HCT116 (cell line): ENCODE data around the gene XRCC2. TPM values are rescaled to one million over a fixed set of nuclear protein-coding genes. Genes with fewer than 3 reads are reported as not detected.

Experiments
- ATAC-seq: fragments of 200-7000 bp; cut with Tn5 transposase; 2 replicates; pipeline ENCODE4 v1.9.1; 2020; ENCODE audit warnings: mild to moderate bottlenecking, moderate library complexity
- BruUV-seq: library from RNA; stranded (reverse); fragments of 400-500 nt; replicated peaks from 2 replicates; lab custom pipeline; 2021; lab: Mats Ljungman, UMichigan
- CTCF ChIA-PET: fragments of 300-600 bp; sonication (Branson Sonifier 250); formaldehyde crosslinking; loops from one replicate; lab custom pipeline; 2021; ENCODE audit warnings: antibody characterized with exemption; lab: Charles Lee
- POLR2A ChIA-PET: fragments of 300-600, 350-600 bp; sonication (Branson Sonifier 250); formaldehyde crosslinking; loops from one replicate; lab custom pipeline; 2021; ENCODE audit warnings: antibody characterized with exemption; lab: Charles Lee
- RAD21 ChIA-PET, 2 experiments: fragments of 300-600 bp; sonication (Branson Sonifier 250); formaldehyde crosslinking; loops; one replicate each; lab custom pipeline; 2023; ENCODE audit warnings: low total read pairs in 2 of 2; ENCODE audit not compliant: uncharacterized antibody in 2 of 2, unreplicated experiment in 2 of 2, low non-redundant PET in 1 of 2; lab: Charles Lee
- DNase-seq: peaks from one replicate; pipeline ENCODE4 v3.0.0-alpha.2; 2010; ENCODE audit warnings: low read depth, low spot score
- H2AFZ ChIP-seq: fragments of 200-600 bp; shearing (Covaris generic), sonication (generic); 2 replicates; pipeline ENCODE4 v1.6.1; 2017; ENCODE audit warnings: low read depth, mixed run types, mixed read lengths, antibody characterized with exemption, low read length; ENCODE audit not compliant: poor library complexity, severe bottlenecking
- H3K27ac ChIP-seq: 2 replicates; pipeline ENCODE4 v1.5.1; 2012; ENCODE audit warnings: low read depth, low read length
- H3K27me3 ChIP-seq: fragments of 200-600 bp; sonication (generic); 2 replicates; pipeline ENCODE4 v1.6.1; 2016; ENCODE audit warnings: mixed run types, low read length, mixed read lengths; ENCODE audit not compliant: insufficient read depth
- H3K36me3 ChIP-seq, 2 experiments: fragments of 200-500 bp in 1 of 2; fragments of 200-600 bp in 1 of 2; sonication (Bioruptor generic) in 1 of 2; sonication (generic) in 1 of 2; 2 replicates each; pipeline versions ENCODE4 v1.5.1 to v1.6.1; 2014 to 2016; ENCODE audit warnings: low read length in 2 of 2, inconsistent platforms in 1 of 2, mixed read lengths in 1 of 2, mixed run types in 1 of 2; ENCODE audit not compliant: insufficient read depth in 2 of 2, control insufficient read depth in 1 of 2
- H3K4me1 ChIP-seq, 2 experiments: fragments of 200-600 bp in 1 of 2; sonication (generic) in 1 of 2; 2 replicates each; pipeline versions ENCODE4 v1.5.1 to v1.6.1; 2012 to 2017; ENCODE audit warnings: low read length in 2 of 2, inconsistent platforms in 1 of 2, mild to moderate bottlenecking in 1 of 2, mixed read lengths in 1 of 2, mixed run types in 1 of 2, moderate library complexity in 1 of 2; ENCODE audit not compliant: insufficient read depth in 2 of 2, control insufficient read depth in 1 of 2
- H3K4me2 ChIP-seq: fragments of 200-600 bp; sonication (generic); 2 replicates; pipeline ENCODE4 v1.6.1; 2017; ENCODE audit warnings: mixed run types, low read length, mixed read lengths
- H3K4me3 ChIP-seq, 2 experiments: fragments of 200-600 bp in 1 of 2; sonication (generic) in 1 of 2; replicated peaks in 1 of 2; 2 replicates each; pipeline ENCODE4 v1.5.1; 2011 to 2016; ENCODE audit warnings: low read length in 2 of 2, control low read depth in 1 of 2, low read depth in 1 of 2, mild to moderate bottlenecking in 1 of 2, mixed read lengths in 1 of 2, mixed run types in 1 of 2
- H3K79me2 ChIP-seq: fragments of 200-600 bp; sonication (generic); 2 replicates; pipeline ENCODE4 v1.6.1; 2017; ENCODE audit warnings: mild to moderate bottlenecking, mixed run types, low read length, moderate library complexity, mixed read lengths; ENCODE audit not compliant: insufficient read depth
- H3K9ac ChIP-seq: fragments of 200-600 bp; sonication (generic); 2 replicates; pipeline ENCODE4 v1.6.1; 2016; ENCODE audit warnings: low read length, mixed read lengths
- H3K9me2 ChIP-seq: fragments of 200-600 bp; sonication (generic), shearing (Covaris generic); 2 replicates; pipeline ENCODE4 v1.6.1; 2017; ENCODE audit warnings: mixed run types, mild to moderate bottlenecking, moderate library complexity; ENCODE audit not compliant: insufficient read depth
- H3K9me3 ChIP-seq, 2 experiments: fragments of 200-500 bp in 1 of 2; fragments of 200-600 bp in 1 of 2; sonication (Bioruptor generic) in 1 of 2; sonication (generic) in 1 of 2; 2 replicates each; pipeline ENCODE4 v1.6.1; 2014 to 2017; ENCODE audit warnings: low read length in 2 of 2, mixed read lengths in 2 of 2, inconsistent platforms in 1 of 2, low read depth in 1 of 2, mild to moderate bottlenecking in 1 of 2, mixed run types in 1 of 2, moderate library complexity in 1 of 2; ENCODE audit not compliant: control insufficient read depth in 1 of 2, insufficient read depth in 1 of 2
- H4K20me1 ChIP-seq: fragments of 200-600 bp; sonication (generic), shearing (Covaris generic); 2 replicates; pipeline ENCODE4 v1.6.1; 2017; ENCODE audit warnings: mixed run types, mild to moderate bottlenecking, moderate library complexity; ENCODE audit not compliant: insufficient read depth
- CBX3 ChIP-seq: IDR thresholded peaks from 2 replicates; pipeline ENCODE4 v1.6.1; 2012; ENCODE audit warnings: low read depth
- ELF1 ChIP-seq: IDR thresholded peaks from 2 replicates; pipeline ENCODE4 v1.6.1; 2012; ENCODE audit warnings: low read depth, borderline replicate concordance
- EZH2phosphoT487 ChIP-seq: fragments of 200-600 bp; IDR thresholded peaks from 2 replicates; pipeline ENCODE4 v1.6.1; 2018; ENCODE audit warnings: antibody characterized with exemption, borderline replicate concordance
- JUND ChIP-seq: IDR thresholded peaks from 2 replicates; pipeline ENCODE4 v1.6.1; 2012
- SP1 ChIP-seq: IDR thresholded peaks from 2 replicates; pipeline ENCODE4 v1.6.1; 2012; ENCODE audit warnings: low read depth
- YY1 ChIP-seq: IDR thresholded peaks from 2 replicates; pipeline ENCODE4 v1.6.1; 2011; ENCODE audit warnings: low read length, low read depth, moderate library complexity, mild to moderate bottlenecking; ENCODE audit not compliant: insufficient replicate concordance; ENCODE audit errors: extremely low read depth
- intact Hi-C: fragments of 100-400 bp; cut with micrococcal nuclease; formaldehyde crosslinking; loops from 2 replicates; pipeline ENCODE4 v1.10.0; 2022
- total RNA-seq: library from RNA; stranded (reverse); gene quantifications from one replicate; pipeline ENCODE4 v1.2.1, GENCODE V29; 2021; ENCODE audit not compliant: unreplicated experiment
- TF ChIP-seq, protein P1 (sequence below): IDR thresholded peaks from 2 replicates; pipeline ENCODE4 v1.6.1; 2011; ENCODE audit warnings: mild to moderate bottlenecking, low read length, moderate library complexity; ENCODE audit not compliant: insufficient replicate concordance; ENCODE audit errors: extremely low read depth
- TF ChIP-seq, protein P2 (sequence below): IDR thresholded peaks from 2 replicates; pipeline ENCODE4 v1.6.1; 2012
- TF ChIP-seq, protein P3 (sequence below): IDR thresholded peaks from 2 replicates; pipeline ENCODE4 v1.6.1; 2012

XRCC2 gene
- total RNA-seq, 1 experiment from 2014 or later, result 14.8 TPM

DNA sequence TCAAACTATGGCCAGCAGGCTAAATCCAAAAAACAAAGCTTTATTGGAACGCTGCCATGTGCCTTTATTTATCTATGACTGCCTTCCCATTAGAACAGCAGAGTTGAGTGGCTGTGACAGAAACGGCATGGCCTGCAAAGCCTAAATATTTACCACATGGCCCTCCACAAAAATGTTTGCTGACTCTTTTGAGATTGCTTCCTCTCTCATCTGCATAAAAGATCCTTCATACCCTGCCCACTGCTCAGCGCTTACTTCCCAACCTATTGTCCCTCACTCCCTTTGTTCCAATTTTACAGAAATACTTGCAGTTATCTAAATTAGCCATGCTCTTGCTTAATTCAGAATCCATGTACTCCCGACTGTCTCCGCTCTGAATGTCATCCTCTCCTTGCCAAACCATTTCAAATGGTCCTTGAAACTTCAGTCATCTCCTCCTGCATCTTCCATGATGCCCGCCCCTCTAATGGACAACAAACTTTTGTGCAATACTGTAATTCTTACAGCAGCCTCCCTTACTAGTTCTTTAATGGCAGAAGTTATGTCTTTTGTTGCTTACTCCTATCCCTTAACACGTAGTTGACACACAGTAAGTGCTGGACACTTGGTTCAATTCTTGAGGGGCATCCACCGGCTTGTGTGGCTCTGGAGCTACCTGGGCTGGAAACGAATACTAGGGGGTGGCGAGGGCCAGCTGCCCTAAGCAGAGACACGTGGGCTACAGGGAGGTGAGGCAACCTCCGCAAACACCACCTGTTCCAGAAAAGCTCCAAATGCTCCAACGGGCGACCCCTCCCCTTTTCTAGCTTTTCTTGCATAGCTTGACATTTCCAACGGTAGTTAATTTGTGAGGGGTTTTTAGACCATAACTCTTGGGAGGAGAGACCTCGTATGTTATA is 832 bp downstream of the XRCC2 start:
- H2AFZ ChIP-seq, result no peak overlapping the region
- POLR2A ChIA-PET, result interaction anchor here (0.9 kb wide), 1 partner anchor 36 kb away, joined by 3 read pairs; no protein-coding TSS in a partner anchor

DNA sequence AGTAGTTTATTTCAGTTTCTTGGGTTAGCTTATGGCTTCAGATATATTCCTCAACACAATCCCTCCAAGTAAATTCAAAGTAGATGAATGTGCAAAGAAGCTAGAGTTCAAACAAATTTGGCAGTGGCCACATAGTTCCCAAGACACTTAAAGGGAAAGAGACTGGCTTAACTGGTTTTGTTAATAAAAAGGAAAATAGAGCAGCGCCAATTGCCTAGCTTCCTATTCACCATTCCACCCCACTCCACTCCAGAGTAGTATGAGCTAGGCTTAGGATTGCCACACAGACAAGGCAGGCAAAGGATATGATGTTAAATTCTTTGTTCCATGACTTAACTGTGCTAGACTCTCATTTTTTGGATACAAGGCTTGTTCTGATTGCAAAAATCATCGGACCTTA is 2.0 kb downstream of the XRCC2 start:
- no peak overlapping the region for H3K4me3 ChIP-seq
- no peak overlapping the region for H2AFZ ChIP-seq
- H3K9me3 ChIP-seq, result no peaks in the 10 kb centered on the region
- peaks cover 0 to 13% of the 10 kb centered on the region in 2 experiments; a peak in 3 of 4 replicates for H3K4me1 ChIP-seq
- POLR2A ChIA-PET, result no interaction called here
- TF ChIP-seq, protein P1, sequence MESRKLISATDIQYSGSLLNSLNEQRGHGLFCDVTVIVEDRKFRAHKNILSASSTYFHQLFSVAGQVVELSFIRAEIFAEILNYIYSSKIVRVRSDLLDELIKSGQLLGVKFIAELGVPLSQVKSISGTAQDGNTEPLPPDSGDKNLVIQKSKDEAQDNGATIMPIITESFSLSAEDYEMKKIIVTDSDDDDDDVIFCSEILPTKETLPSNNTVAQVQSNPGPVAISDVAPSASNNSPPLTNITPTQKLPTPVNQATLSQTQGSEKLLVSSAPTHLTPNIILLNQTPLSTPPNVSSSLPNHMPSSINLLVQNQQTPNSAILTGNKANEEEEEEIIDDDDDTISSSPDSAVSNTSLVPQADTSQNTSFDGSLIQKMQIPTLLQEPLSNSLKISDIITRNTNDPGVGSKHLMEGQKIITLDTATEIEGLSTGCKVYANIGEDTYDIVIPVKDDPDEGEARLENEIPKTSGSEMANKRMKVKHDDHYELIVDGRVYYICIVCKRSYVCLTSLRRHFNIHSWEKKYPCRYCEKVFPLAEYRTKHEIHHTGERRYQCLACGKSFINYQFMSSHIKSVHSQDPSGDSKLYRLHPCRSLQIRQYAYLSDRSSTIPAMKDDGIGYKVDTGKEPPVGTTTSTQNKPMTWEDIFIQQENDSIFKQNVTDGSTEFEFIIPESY, result no peak
- H3K27me3 ChIP-seq, result no peaks in the 10 kb centered on the region
- no peak overlapping the region for H3K9ac ChIP-seq
- DNase-seq, result no peak
- H3K79me2 ChIP-seq, result peaks cover 69% of the 10 kb centered on the region
- H3K36me3 ChIP-seq, result peaks cover 2 to 16% of the 10 kb centered on the region in 2 experiments; a peak in 1 of 4 replicates
- H3K27ac ChIP-seq, result no peak overlapping the region
- RAD21 ChIA-PET, result no interaction called here
- CTCF ChIA-PET, result no interaction called here
- no peaks in the 10 kb centered on the region for H3K9me2 ChIP-seq
- BruUV-seq, result TSS peak; percentile 5
- no peak overlapping the region for H3K4me2 ChIP-seq
- peaks cover 2% of the 10 kb centered on the region; the same call in 1 of the 2 replicates for H4K20me1 ChIP-seq
- intact Hi-C loops, result loop anchor here (10.0 kb wide), 1 partner anchor 209 kb away; no protein-coding TSS in a partner anchor
- ATAC-seq, result no peak

More for the DNA sequence above, 832 bp downstream of the XRCC2 start:
- DNase-seq (no peak), ATAC-seq (peak; percentile 57; the same call in 1 of the 2 replicates)
- Histone ChIP-seq H4K20me1 (no peaks in the 10 kb centered on the region; the same call in 1 of the 2 replicates), H3K79me2 (peaks cover 57% of the 10 kb centered on the region), H3K4me3 (peak overlapping the region; percentile 77 to 90), H3K9me3 (no peaks in the 10 kb centered on the region), H3K36me3 (peaks cover 2 to 8% of the 10 kb centered on the region in 2 experiments; a peak in 1 of 4 replicates), H3K4me2 (peak overlapping the region; percentile 85), H3K9ac (peak overlapping the region; percentile 97), H3K27ac (peak overlapping the region; percentile 77), H3K4me1 (peaks cover 0 to 13% of the 10 kb centered on the region in 2 experiments; a peak in 3 of 4 replicates), H3K27me3 (no peaks in the 10 kb centered on the region), H3K9me2 (no peaks in the 10 kb centered on the region)
- ChIA-PET RAD21 (no interaction called here), CTCF (no interaction called here)
- TF ChIP-seq CBX3 (no peak), EZH2phosphoT487 (no peak), SP1 (no peak), ELF1 (no peak), YY1 (no peak), JUND (no peak)
- TF ChIP-seq, protein P2, sequence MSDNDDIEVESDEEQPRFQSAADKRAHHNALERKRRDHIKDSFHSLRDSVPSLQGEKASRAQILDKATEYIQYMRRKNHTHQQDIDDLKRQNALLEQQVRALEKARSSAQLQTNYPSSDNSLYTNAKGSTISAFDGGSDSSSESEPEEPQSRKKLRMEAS, result no peak
- TF ChIP-seq, protein P3, sequence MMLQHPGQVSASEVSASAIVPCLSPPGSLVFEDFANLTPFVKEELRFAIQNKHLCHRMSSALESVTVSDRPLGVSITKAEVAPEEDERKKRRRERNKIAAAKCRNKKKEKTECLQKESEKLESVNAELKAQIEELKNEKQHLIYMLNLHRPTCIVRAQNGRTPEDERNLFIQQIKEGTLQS, result no peak
- BruUV-seq, result TSS peak; percentile 81
- intact Hi-C loops, result loop anchor here (10.0 kb wide), 1 partner anchor 210 kb away; no protein-coding TSS in a partner anchor
